Measurements from ENCODE around the gene MS4A12.

DNA sequence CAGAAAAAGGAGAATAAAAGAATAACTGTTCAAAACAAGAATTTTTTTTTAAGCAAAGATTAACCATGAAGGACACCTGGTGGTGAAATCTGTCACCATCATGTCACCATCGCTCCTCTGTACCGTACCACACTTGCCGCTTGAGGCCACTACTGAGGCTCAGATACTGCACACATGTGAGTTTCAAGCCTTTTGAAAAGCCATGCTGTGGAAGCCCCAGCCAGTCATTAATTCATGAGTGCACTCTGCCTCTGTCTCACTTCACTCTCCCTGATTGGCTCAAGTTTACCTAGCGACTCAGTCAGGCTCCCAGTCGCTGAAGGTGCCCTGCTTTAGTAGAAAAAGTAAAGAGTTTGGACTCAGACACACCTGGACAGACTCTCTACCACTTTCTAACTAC is 6.6 kb upstream of the MS4A12 start:
- TF ChIP-seq SUZ12 (IDR thresholded peaks at IDR 0.05; ENCODE audit: low read depth, low read length) (no peak), MTF1 (CRISPR knock-in tag; IDR thresholded peaks at IDR 0.05) (no peak), ZNF3 (CRISPR knock-in tag; IDR thresholded peaks at IDR 0.05) (no peak), ZNF333 (CRISPR knock-in tag; IDR thresholded peaks at IDR 0.05; ENCODE audit: borderline replicate concordance) (no peak), RBAK (CRISPR knock-in tag; IDR thresholded peaks at IDR 0.05) (no peak)
- TF ChIP-seq, protein P1, sequence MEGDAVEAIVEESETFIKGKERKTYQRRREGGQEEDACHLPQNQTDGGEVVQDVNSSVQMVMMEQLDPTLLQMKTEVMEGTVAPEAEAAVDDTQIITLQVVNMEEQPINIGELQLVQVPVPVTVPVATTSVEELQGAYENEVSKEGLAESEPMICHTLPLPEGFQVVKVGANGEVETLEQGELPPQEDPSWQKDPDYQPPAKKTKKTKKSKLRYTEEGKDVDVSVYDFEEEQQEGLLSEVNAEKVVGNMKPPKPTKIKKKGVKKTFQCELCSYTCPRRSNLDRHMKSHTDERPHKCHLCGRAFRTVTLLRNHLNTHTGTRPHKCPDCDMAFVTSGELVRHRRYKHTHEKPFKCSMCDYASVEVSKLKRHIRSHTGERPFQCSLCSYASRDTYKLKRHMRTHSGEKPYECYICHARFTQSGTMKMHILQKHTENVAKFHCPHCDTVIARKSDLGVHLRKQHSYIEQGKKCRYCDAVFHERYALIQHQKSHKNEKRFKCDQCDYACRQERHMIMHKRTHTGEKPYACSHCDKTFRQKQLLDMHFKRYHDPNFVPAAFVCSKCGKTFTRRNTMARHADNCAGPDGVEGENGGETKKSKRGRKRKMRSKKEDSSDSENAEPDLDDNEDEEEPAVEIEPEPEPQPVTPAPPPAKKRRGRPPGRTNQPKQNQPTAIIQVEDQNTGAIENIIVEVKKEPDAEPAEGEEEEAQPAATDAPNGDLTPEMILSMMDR (CRISPR knock-in tag; IDR thresholded peaks at IDR 0.05): peak; percentile 66
- TF ChIP-seq, protein P2, sequence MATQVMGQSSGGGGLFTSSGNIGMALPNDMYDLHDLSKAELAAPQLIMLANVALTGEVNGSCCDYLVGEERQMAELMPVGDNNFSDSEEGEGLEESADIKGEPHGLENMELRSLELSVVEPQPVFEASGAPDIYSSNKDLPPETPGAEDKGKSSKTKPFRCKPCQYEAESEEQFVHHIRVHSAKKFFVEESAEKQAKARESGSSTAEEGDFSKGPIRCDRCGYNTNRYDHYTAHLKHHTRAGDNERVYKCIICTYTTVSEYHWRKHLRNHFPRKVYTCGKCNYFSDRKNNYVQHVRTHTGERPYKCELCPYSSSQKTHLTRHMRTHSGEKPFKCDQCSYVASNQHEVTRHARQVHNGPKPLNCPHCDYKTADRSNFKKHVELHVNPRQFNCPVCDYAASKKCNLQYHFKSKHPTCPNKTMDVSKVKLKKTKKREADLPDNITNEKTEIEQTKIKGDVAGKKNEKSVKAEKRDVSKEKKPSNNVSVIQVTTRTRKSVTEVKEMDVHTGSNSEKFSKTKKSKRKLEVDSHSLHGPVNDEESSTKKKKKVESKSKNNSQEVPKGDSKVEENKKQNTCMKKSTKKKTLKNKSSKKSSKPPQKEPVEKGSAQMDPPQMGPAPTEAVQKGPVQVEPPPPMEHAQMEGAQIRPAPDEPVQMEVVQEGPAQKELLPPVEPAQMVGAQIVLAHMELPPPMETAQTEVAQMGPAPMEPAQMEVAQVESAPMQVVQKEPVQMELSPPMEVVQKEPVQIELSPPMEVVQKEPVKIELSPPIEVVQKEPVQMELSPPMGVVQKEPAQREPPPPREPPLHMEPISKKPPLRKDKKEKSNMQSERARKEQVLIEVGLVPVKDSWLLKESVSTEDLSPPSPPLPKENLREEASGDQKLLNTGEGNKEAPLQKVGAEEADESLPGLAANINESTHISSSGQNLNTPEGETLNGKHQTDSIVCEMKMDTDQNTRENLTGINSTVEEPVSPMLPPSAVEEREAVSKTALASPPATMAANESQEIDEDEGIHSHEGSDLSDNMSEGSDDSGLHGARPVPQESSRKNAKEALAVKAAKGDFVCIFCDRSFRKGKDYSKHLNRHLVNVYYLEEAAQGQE (IDR thresholded peaks at IDR 0.05; ENCODE audit: borderline replicate concordance in 1 of 2, low read depth in 1 of 2, low read length in 2 of 2): no peak

All from HepG2 (cell line).